HG02588 (cell line): ENCODE results near the gene P2RX1.

ENCODE experiments used
- ATAC-seq: cut with Tn5 transposase; IDR thresholded peaks from one replicate; pipeline ENCODE4 v1.9.1; 2021; ENCODE audit warnings: mild to moderate bottlenecking, moderate library complexity; ENCODE audit not compliant: unreplicated experiment

Gene P2RX1

GRCh38 chr17:3889325-3890012 lies 26.8 kb downstream of the P2RX1 start:
- no peak for ATAC-seq

- ATAC-seq, result no peak
These were observed 27.7 kb downstream of the P2RX1 start for GRCh38 chr17:3888343-3889171.

GRCh38 chr17:3887804-3888203 lies 28.5 kb downstream of the P2RX1 start:
- no peak for ATAC-seq

- no peak for ATAC-seq
These were observed 28.9 kb downstream of the P2RX1 start for GRCh38 chr17:3887394-3887793.

GRCh38 chr17:3886776-3887175 lies 29.5 kb downstream of the P2RX1 start:
- no peak for ATAC-seq

GRCh38 chr17:3885970-3886369 lies 30.3 kb downstream of the P2RX1 start:
- no peak for ATAC-seq

GRCh38 chr17:3885271-3885670 lies 31.0 kb downstream of the P2RX1 start:
- ATAC-seq, result no peak

- ATAC-seq, result no peak
These were observed 32.1 kb downstream of the P2RX1 start for GRCh38 chr17:3884188-3884587.

- ATAC-seq, result no peak
These were observed 34.0 kb downstream of the P2RX1 start for GRCh38 chr17:3882276-3882675.

- no peak for ATAC-seq
These were observed 35.3 kb downstream of the P2RX1 start for GRCh38 chr17:3880983-3881382.

- ATAC-seq, result no peak
These were observed 36.5 kb downstream of the P2RX1 start for GRCh38 chr17:3879591-3880417.

- no peak for ATAC-seq
These were observed 37.1 kb downstream of the P2RX1 start for GRCh38 chr17:3879186-3879585.

- ATAC-seq, result no peak
These were observed 39.0 kb downstream of the P2RX1 start for GRCh38 chr17:3877220-3877619.

- no peak for ATAC-seq
These were observed 40.9 kb downstream of the P2RX1 start for GRCh38 chr17:3875317-3875716.

GRCh38 chr17:3873862-3874261 lies 42.4 kb downstream of the P2RX1 start:
- no peak for ATAC-seq

GRCh38 chr17:3870871-3871306 lies 45.4 kb downstream of the P2RX1 start:
- no peak for ATAC-seq

GRCh38 chr17:3867606-3868005 lies 48.7 kb downstream of the P2RX1 start:
- no peak for ATAC-seq

- ATAC-seq, result no peak
These were observed 49.2 kb downstream of the P2RX1 start for GRCh38 chr17:3867106-3867505.

- no peak for ATAC-seq
These were observed 50.0 kb downstream of the P2RX1 start for GRCh38 chr17:3866276-3866675.

GRCh38 chr17:3865176-3865575 lies 51.1 kb downstream of the P2RX1 start:
- ATAC-seq, result no peak

GRCh38 chr17:3864534-3864933 lies 51.7 kb downstream of the P2RX1 start:
- no peak for ATAC-seq
